Measurements from ENCODE around the gene KIF18B. TPM values are rescaled to one million over a fixed set of nuclear protein-coding genes. Genes with fewer than 3 reads are reported as not detected.

Gene KIF18B
- polyA plus RNA-seq, 1 experiment, result 2.4 TPM

DNA sequence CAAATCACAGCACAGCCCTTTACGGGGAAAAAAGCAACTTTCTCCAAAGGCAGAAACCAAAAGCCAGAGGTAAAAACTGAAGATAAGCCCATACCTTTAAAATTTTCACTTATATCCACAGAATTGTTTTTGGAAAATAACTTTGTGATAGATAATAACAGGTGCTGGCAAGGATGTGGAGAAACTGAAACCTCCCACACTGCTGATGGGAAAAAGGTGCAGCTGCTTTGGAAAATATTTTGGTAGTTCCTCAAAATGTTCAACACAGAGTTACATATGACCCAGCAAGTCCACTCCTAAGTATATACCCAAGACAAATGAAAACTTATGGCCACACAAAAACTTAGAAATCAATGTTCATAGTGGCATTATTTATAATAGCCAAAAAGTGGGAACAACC is 60.6 kb downstream of the KIF18B start:
- CTCF ChIA-PET, result interaction anchor here (1.0 kb wide), 1 partner anchor 8 kb away, joined by 3 read pairs; no protein-coding TSS in a partner anchor
- H3K27me3 ChIP-seq (ENCODE audit: control insufficient read depth, insufficient read depth, low read length), result no peaks in the 10 kb centered on the region
- TF ChIP-seq, protein P1, sequence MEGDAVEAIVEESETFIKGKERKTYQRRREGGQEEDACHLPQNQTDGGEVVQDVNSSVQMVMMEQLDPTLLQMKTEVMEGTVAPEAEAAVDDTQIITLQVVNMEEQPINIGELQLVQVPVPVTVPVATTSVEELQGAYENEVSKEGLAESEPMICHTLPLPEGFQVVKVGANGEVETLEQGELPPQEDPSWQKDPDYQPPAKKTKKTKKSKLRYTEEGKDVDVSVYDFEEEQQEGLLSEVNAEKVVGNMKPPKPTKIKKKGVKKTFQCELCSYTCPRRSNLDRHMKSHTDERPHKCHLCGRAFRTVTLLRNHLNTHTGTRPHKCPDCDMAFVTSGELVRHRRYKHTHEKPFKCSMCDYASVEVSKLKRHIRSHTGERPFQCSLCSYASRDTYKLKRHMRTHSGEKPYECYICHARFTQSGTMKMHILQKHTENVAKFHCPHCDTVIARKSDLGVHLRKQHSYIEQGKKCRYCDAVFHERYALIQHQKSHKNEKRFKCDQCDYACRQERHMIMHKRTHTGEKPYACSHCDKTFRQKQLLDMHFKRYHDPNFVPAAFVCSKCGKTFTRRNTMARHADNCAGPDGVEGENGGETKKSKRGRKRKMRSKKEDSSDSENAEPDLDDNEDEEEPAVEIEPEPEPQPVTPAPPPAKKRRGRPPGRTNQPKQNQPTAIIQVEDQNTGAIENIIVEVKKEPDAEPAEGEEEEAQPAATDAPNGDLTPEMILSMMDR (IDR thresholded peaks at IDR 0.05; ENCODE audit: low read depth, low read length), result no peak
- no peak for DNase-seq (ENCODE audit: low read depth, low spot score)
- no peak overlapping the region for H3K4me3 ChIP-seq (ENCODE audit: low read depth, low read length)
- no peaks in the 10 kb centered on the region for H3K9me3 ChIP-seq (ENCODE audit: control insufficient read depth, insufficient read depth, low read length)
- POLR2A ChIA-PET, result no interaction called here
- H3K27ac ChIP-seq (ENCODE audit: low read depth, low read length), result no peak overlapping the region

DNA sequence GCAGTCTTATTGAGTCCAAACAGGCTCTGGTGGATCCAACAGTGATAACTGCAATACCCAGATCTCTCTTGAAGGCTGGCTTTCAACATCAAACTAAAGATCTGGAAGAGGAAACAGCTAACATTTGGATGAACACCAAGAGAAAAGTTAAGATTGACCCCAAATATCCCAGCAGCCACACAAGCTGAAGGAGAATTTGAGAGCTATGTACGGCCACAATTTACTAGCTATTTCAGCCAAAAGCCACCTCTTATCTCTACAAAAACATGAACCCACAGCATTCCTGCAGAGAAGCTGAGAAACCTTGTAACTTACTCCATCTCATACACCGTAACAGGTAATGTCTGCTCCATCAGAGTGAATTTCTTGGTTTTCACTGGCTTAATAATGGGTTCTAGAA is 62.6 kb downstream of the KIF18B start:
- Histone ChIP-seq H3K4me3 (ENCODE audit: low read depth, low read length) (no peak overlapping the region), H3K27ac (ENCODE audit: low read depth, low read length) (no peak overlapping the region), H3K27me3 (ENCODE audit: control insufficient read depth, insufficient read depth, low read length) (no peaks in the 10 kb centered on the region), H3K9me3 (ENCODE audit: control insufficient read depth, insufficient read depth, low read length) (no peaks in the 10 kb centered on the region)
- DNase-seq (ENCODE audit: low read depth, low spot score), result no peak
- TF ChIP-seq, protein P1 (IDR thresholded peaks at IDR 0.05; ENCODE audit: low read depth, low read length), result no peak
- ChIA-PET POLR2A (no interaction called here), CTCF (interaction anchor here (0.6 to 2.6 kb wide), 6 partner anchors 10 to 251 kb away, joined by 3 to 8 read pairs (median 3); partner anchors contain the start of gene ACBD4)

DNA sequence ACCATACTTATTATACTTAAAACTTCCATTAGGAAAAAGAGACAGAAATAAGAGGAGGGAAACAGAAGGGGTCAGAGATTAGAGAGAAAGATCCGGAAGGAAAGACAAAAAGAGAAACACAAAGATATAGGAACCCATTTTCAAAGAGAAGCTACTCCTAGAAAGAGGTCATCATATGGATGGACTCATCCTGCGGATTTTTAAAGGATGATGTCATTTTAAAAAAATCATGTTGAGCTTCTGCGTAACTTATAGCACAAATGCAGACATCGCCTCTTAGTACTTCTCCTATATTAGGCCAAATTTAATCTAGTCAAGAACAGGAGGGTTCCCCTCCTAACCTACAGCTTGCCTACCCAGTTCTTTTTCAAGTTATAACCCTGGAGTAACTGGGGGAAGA is 66.4 kb downstream of the KIF18B start:
- H3K4me3 ChIP-seq (ENCODE audit: low read depth, low read length), result no peak overlapping the region
- ChIA-PET POLR2A (no interaction called here), CTCF (interaction anchor here (0.9 to 2.3 kb wide), 10 partner anchors 13 to 254 kb away, joined by 3 to 12 read pairs (median 6); partner anchors contain the start of gene ACBD4)
- H3K27ac ChIP-seq (ENCODE audit: low read depth, low read length), result no peak overlapping the region
- TF ChIP-seq, protein P1 (IDR thresholded peaks at IDR 0.05; ENCODE audit: low read depth, low read length), result no peak
- DNase-seq (ENCODE audit: low read depth, low spot score), result no peak
- H3K27me3 ChIP-seq (ENCODE audit: control insufficient read depth, insufficient read depth, low read length), result no peaks in the 10 kb centered on the region
- H3K9me3 ChIP-seq (ENCODE audit: control insufficient read depth, insufficient read depth, low read length), result no peaks in the 10 kb centered on the region

DNA sequence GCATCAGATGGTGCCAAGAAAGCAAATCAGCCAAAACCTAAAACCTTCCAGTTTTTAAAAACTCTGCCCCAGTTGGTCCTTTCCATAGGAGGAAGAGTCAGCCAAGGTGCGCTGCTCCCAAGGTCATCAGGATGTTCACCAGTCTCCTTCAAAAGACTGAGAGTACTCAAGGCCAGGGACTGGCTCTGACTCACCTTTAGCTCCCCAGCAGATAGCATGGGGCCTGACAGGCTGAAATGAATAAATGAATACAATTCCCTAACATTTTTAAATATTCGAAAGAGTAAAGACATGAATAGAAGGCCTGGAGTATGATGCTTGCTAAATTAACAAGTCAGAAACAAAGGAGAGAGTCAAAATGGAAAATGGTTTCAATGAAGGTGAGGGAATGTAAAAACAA is 67.5 kb downstream of the KIF18B start:
- TF ChIP-seq, protein P1 (IDR thresholded peaks at IDR 0.05; ENCODE audit: low read depth, low read length), result no peak
- Histone ChIP-seq H3K9me3 (ENCODE audit: control insufficient read depth, insufficient read depth, low read length) (no peaks in the 10 kb centered on the region), H3K4me3 (ENCODE audit: low read depth, low read length) (no peak overlapping the region), H3K27ac (ENCODE audit: low read depth, low read length) (no peak overlapping the region), H3K27me3 (ENCODE audit: control insufficient read depth, insufficient read depth, low read length) (no peaks in the 10 kb centered on the region)
- ChIA-PET POLR2A (no interaction called here), CTCF (interaction anchor here (2.3 to 3.7 kb wide), 3 partner anchors 13 to 105 kb away, joined by 12 to 62 read pairs (median 27); no protein-coding TSS in a partner anchor)
- no peak for DNase-seq (ENCODE audit: low read depth, low spot score)

DNA sequence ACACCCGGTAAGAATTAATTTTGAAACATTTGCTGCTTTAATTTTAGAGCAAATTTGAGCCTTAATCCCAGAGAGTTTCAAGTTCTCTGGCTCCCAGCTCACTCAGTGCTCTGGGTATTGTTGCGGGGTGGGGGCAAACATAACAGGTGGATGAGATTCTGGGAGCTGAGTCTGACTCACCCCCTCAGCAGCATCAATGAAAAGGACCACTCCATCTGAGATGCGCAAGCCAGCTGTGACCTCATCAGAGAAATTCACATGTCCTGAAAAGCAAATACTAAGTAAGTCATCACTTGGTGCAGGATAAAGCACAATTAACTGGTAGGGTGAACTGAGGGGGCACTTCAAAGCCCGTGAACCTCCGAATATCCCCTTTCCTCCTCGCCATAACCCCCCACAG is 68.2 kb downstream of the KIF18B start:
- POLR2A ChIA-PET, result no interaction called here
- CTCF ChIA-PET, result interaction anchor here (0.6 to 3.7 kb wide), 19 partner anchors 8 to 256 kb away, joined by 3 to 62 read pairs (median 4); partner anchors contain the start of genes ACBD4 and EFTUD2
- H3K27me3 ChIP-seq (ENCODE audit: control insufficient read depth, insufficient read depth, low read length), result no peaks in the 10 kb centered on the region
- TF ChIP-seq, protein P1 (IDR thresholded peaks at IDR 0.05; ENCODE audit: low read depth, low read length), result no peak
- no peak for DNase-seq (ENCODE audit: low read depth, low spot score)
- H3K4me3 ChIP-seq (ENCODE audit: low read depth, low read length), result no peak overlapping the region
- H3K9me3 ChIP-seq (ENCODE audit: control insufficient read depth, insufficient read depth, low read length), result no peaks in the 10 kb centered on the region
- H3K27ac ChIP-seq (ENCODE audit: low read depth, low read length), result no peak overlapping the region
